Fibroblast of pulmonary artery (primary cell): ENCODE results near the gene SPINT1.

ENCODE experiments used
- DNase-seq: peaks from one replicate; pipeline ENCODE4 v3.0.0-alpha.2; 2010; ENCODE audit warnings: low read depth
- H3K4me3 ChIP-seq: replicated peaks from 2 replicates; pipeline ENCODE4 v1.5.1; 2011; ENCODE audit warnings: low read depth, mild to moderate bottlenecking, control low read depth, low read length, moderate library complexity
- TF ChIP-seq, protein P1 (sequence below): IDR thresholded peaks from 2 replicates; pipeline ENCODE4 v1.5.1; 2011; ENCODE audit warnings: mild to moderate bottlenecking, control low read depth, low read length, inconsistent platforms; ENCODE audit errors: missing control alignments

The SPINT1 gene

DNA sequence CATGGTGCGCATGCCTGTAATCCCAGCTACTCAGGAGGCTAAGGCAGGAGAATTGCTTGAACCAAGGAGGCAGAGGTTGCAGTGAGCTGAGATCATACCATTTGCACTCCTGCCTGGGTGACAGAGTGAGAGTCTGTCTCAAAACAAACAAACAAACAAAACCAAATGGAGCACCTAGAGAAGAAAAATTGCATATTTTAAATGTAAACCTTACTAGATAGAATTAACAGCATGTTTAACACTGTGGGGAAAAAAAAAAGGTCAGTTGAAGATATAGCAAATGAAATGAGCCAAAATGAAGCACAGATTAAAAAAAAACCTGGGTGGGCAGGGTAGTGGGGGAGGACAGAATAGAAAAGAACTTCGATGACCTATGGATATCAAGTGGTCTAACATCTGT, 22.7 kb upstream of the SPINT1 start:
- TF ChIP-seq, protein P1, sequence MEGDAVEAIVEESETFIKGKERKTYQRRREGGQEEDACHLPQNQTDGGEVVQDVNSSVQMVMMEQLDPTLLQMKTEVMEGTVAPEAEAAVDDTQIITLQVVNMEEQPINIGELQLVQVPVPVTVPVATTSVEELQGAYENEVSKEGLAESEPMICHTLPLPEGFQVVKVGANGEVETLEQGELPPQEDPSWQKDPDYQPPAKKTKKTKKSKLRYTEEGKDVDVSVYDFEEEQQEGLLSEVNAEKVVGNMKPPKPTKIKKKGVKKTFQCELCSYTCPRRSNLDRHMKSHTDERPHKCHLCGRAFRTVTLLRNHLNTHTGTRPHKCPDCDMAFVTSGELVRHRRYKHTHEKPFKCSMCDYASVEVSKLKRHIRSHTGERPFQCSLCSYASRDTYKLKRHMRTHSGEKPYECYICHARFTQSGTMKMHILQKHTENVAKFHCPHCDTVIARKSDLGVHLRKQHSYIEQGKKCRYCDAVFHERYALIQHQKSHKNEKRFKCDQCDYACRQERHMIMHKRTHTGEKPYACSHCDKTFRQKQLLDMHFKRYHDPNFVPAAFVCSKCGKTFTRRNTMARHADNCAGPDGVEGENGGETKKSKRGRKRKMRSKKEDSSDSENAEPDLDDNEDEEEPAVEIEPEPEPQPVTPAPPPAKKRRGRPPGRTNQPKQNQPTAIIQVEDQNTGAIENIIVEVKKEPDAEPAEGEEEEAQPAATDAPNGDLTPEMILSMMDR, result no peak
- no peak overlapping the region for H3K4me3 ChIP-seq
- DNase-seq, result no peak

DNA sequence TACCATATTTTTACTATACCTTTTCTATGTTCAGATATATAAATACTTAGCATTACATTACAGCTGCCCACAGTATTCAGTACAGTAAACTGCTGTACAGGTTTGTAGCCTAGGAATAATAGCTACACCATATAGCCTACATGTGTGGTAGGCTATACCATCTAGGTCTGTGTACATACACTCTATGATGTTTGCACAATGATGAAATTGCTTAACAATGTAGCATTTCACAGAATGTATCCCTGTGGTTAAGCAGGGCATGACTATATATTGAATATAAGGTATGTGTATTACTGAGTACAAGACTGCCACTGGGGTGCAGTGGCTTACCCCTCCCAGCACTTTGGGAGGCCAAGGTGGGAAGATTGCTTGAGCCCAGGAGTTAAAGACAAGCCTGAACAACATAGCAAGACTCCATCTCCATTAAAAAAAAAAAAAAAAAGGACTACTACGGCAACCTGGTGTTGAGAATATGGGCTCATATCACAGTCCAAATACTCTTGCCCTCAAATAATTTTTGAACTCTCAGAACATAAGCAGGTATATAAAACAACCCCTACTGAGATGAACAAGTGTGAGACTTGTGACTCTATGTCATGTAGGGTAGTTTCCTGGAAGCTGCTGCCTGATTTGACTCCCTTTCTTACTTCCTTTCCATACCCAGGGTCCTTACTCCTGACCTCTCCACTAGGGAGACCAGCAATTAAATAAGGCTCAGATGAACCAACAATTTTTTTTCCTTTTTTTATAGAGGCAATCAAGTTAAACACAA, 20.1 kb upstream of the SPINT1 start:
- TF ChIP-seq, protein P1, result no peak
- DNase-seq, result no peak

DNA sequence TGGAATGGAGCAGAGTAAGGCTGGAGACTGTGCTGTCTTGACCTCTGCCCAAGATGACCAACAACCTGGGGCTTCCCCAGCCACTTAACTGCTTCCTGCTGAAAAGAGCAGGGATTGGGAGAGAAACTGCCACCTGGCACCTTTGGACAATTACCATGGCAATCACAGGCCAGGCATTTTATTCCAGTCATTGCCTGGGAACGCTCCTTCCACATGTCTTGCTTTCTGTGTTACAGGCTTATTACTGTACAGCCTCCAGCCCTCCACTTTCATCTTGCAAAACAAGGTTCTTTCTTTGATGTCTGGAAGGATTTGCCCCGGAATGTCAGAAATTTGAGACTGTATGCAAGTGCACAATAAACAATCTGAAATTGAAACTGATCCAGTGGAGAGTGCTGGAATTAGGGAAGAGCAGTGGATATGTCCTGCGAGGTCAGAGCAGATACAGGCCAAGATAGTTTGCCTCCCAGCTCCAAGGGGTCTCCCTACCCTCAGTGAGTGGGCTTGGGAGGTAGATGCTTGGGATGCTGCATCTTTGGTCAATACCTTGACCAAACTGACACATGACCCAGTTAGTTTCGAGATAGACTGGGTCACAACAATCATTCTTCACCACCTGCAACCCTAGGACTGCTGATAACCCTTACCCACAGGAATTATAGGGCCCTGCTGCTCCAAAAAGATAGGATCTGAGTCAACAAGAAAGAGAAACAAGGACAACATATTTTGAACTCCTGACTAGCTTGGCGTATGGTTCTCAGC, 18.0 kb upstream of the SPINT1 start:
- TF ChIP-seq, protein P1, result no peak
- no peak for DNase-seq
- no peak overlapping the region for H3K4me3 ChIP-seq

More for the DNA sequence above, 20.1 kb upstream of the SPINT1 start:
- no peak overlapping the region for H3K4me3 ChIP-seq

DNA sequence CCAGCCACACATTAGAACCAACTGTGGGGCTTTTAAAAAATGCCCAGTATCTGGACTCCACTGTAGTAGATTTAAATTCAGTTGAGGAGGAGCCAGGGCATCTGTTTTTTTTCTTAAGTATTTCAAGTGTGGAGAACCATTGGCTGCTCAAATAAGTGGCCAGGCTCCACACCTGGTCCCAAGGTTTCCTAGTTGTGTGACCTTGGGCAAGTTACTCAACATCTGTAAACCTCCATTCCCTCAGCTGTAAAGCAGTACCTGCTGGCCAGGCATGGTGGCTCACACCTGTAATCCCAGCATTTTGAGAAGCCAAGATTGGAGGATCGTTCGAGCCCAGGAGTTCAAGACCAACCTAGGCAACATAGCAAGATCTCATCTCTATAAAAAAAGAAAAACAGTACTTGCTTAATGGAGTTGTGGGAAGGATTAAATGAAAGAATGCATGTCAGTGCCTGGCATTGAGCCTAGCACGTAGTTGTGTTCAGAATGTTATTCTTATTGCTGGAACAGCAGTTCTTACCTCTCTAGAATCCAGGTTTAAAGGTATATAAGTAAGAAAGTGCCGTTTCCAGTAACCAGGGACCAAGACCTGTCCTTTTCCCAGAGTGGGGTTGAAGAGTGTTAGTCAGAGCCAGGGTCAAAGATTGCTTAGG, 17.3 kb upstream of the SPINT1 start:
- TF ChIP-seq, protein P1, result no peak
- no peak for DNase-seq
- H3K4me3 ChIP-seq, result no peak overlapping the region

DNA sequence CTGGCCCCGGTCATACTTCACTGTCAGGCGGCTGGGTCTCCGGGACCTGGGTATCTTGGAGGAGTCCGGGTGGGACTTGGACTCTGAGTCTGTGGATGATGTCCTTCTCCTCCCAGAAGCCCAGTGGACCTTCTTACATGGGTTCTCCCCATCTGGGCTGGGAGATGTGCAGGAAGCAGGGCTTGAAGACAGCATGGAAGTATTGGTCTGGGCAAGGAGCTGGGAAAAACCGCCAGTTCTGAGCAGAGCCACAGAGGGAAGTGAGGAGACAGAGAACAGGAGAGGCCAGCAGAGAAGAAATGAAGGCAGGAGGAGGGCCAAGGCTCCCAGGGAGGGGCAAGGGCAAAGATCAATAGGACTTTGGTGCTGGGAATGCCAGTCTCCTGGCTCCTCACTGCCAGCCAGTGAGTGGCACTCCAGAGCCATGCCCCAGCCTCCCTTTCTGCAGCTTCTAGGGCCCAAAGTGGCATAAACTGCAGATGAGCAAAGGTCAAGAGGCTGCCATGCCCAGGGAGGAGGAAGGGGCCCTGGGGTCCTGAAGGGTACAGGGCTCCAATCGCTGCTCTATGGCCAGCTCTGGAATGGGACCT, 15.3 kb upstream of the SPINT1 start, which contains the start of gene PPP1R14D:
Gene PPP1R14D (minus strand): TSS at position 262 of the 590 bp plus-strand sequence. CDS start 67 bp downstream, at position 195.
- no peak within 1 kb of the TSS for H3K4me3 ChIP-seq
- no peak for DNase-seq
- TF ChIP-seq, protein P1, result no peak

DNA sequence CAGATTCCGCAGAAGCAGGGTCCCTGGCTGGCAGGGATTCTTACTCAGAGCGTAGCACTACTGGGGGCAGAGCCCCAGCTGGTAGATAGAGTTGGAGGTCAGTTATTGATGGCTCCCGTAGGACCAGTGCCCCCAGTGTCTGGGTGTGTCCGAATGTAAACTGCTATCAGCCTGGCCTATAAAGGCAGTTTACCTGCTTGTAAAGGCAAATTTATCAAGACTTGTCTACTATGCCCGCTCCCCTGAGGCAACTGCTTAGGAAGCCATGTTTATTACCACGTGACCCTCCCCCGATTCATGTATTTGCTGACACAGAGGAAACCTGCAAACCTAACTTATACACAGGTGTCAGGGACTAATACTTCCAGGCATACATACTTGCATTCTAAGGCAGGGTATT, 14.7 kb upstream of the SPINT1 start:
- DNase-seq, result no peak
- TF ChIP-seq, protein P1, result no peak
- H3K4me3 ChIP-seq, result no peak overlapping the region
